HG03175 (cell line): ENCODE results near the gene FABP7.
"Not testable (repeated sequence)": the region's sequence is repeated elsewhere in the genome, so short reads cannot be mapped to it uniquely, and the experiment has no call there.

Experiments
- ATAC-seq: cut with Tn5 transposase; IDR thresholded peaks from one replicate; pipeline ENCODE4 v1.9.1; 2021; ENCODE audit warnings: mild to moderate bottlenecking, moderate library complexity; ENCODE audit not compliant: unreplicated experiment

FABP7 gene

GRCh38 chr6:122779667-122780066, at the start of gene FABP7:
Gene FABP7, plus strand, starts transcription at chr6:122779716. Its CDS starts 79 bp downstream, at chr6:122779795.
- ATAC-seq = no peak

- ATAC-seq = no peak
These were observed 49.2 kb upstream of the FABP7 start for GRCh38 chr6:122730334-122730733.

- peak; percentile 50 for ATAC-seq
These were observed 48.6 kb upstream of the FABP7 start for GRCh38 chr6:122730775-122731386.

- no peak for ATAC-seq
These were observed 46.3 kb upstream of the FABP7 start for GRCh38 chr6:122733259-122733658.

GRCh38 chr6:122734529-122735395, 44.8 kb upstream of the FABP7 start:
- no peak for ATAC-seq

DNA sequence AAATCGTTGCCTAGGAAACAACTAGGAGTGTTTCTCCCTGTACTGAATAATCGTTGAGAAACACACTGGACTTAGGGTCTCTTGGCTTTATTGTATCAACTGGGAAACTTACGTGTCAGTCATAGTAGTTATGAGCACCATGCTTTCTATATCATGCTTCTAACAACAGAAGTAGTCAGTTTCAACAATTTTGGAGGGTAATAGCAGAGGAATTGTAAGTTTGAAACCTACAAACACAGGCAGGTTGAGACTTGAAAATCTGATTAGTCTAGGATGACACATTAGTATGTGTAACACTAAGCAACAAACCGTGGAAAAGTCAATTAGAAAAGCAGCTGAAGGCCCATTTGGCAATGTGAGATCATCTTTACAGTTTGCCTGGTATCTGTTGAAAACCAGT, 43.9 kb upstream of the FABP7 start:
- ATAC-seq = no peak

DNA sequence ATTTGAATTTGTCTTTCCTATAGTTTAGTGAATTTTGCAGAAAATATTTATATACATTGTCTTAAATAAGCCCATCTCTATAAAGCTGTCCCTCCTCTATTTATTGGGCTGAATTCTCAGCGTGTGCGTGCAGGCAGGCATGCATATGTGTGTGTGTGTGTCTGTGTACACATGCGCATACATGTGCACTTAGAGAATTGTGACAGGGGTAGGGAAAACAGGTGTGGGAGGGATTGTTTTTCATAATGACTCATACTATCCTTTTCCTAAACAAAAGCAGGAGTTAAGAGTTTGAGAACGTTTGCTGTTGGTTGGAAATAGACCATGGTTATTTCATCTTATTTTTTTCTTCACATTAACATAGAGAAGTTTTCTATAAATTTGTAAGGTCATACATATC, 43.4 kb upstream of the FABP7 start:
- no peak for ATAC-seq

DNA sequence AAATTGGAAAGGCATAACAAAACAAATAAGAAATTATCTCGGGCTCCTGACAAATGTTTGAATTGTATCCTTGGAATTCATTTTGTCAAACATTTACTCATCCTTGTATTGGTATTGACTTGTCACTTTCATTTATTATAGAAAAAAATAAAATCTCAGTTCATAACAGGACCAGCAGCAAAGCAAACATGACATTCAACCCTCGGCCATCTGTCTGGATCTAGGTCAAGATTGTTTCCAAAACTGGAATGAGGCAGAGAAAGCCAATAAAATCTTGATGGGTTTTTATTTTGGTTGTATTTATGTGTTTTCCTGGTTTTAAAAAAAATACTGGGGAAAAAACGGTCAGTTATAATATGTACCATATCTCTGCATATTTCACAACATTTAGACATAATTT, 42.9 kb upstream of the FABP7 start:
- ATAC-seq = no peak

- no peak for ATAC-seq
These were observed 39.4 kb upstream of the FABP7 start for GRCh38 chr6:122740091-122740490.

DNA sequence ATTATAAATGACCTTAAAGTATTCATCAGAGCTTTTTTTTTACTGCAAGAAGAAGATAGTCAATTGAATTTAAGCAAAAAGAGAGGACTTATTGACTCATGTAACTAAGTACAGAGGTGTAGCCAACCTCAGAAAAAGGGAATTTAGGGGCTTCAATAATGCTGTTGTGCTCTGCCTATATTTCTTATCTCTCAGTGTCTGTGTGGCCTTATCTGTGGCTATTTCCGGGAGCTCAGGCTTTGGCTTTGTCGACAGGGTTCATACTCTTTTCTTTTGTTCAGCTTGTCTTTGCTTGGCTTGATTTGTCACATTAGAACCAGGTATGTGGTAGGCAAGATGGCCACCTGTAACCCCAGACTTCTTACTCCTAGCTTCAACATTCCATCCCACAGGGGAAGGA, 38.6 kb upstream of the FABP7 start:
- no peak for ATAC-seq

DNA sequence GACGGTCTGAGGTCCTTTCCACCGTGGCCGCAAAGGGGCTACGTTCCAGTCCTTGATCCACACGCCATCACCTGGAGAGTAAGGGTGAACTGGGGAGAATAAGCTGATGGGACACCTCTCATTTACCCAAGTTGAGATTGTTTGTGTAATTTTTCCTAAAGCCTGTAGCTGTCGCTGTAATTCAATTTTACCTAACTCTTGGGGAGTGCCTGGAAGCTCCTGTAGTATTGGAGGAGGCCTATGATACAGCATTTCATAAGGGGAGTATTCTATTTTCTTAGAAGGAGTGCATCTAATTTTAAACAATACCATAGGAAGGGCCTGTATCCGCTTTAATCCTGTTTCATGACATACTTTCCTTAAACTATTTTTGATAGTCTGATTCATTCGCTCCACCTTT, 35.3 kb upstream of the FABP7 start:
- not testable (repeated sequence) for ATAC-seq

DNA sequence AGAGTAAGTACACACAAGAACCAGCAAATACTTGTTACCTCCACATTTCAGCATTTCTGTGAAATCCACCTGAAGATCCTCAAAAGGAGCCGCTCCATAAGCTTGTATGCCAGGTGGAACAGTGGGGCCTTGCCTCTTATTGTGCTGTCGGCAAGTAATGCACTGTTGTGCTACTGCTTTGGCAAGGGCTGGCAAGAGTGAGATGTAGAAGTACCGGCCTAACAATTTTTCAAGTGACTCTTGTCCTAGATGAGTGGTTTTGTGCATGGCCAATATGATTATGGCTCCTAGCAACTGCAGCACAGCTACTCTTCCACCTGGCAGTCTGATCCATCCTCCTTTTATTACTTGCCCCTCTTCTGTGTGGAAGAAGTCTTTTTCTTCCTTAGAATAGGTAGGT, 34.7 kb upstream of the FABP7 start:
- not testable (repeated sequence) for ATAC-seq

DNA sequence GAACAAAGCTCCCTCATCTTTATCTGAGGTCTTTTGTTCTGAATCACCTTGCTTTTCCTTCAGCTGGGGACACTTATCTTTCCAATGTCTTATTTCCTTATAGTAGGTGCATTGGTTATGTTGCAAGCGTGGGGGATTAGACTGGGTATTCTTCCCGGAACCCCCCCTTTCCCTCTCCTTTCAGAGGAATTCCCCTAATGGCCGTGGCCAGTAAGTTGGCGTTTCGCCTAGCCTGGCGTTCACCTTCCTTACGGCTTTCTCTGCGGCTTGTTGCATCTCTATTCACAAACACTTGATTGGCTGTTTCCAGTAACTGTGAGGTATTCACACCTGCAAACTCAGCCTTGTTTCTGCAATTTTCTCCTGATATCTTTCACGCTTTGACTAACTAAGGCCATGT, 32.8 kb upstream of the FABP7 start:
- ATAC-seq = no peak

GRCh38 chr6:122747573-122747972, 31.9 kb upstream of the FABP7 start:
- ATAC-seq = peak; percentile 39

GRCh38 chr6:122748945-122749344, 30.6 kb upstream of the FABP7 start:
- ATAC-seq = not testable (repeated sequence)

- no peak for ATAC-seq
These were observed 30.0 kb upstream of the FABP7 start for GRCh38 chr6:122749451-122750050.

GRCh38 chr6:122751326-122751725, 28.2 kb upstream of the FABP7 start:
- peak; percentile 88 for ATAC-seq

GRCh38 chr6:122752459-122752858, 27.1 kb upstream of the FABP7 start:
- no peak for ATAC-seq

GRCh38 chr6:122753000-122753687, 26.4 kb upstream of the FABP7 start:
- no peak for ATAC-seq

GRCh38 chr6:122753688-122754056, 25.8 kb upstream of the FABP7 start:
- no peak for ATAC-seq

- ATAC-seq = no peak
These were observed 25.3 kb upstream of the FABP7 start for GRCh38 chr6:122754191-122754731.
